Measurements from ENCODE around the gene CSF1R.

- TF ChIP-seq CTCF (conservative IDR thresholded peaks at IDR 0.05 in 1 of 2, IDR thresholded peaks at IDR 0.05 in 1 of 2; ENCODE audit: extremely low read depth in 1 of 2, insufficient read depth in 1 of 2, low read depth in 1 of 2, low read length in 2 of 2) (no peak), EZH2 (IDR thresholded peaks at IDR 0.05; ENCODE audit: borderline replicate concordance, low read length) (no peak)
These were observed 68.9 kb downstream of the CSF1R start for GRCh38 chr5:150017226-150018005.
